ENCODE measurements around the gene INPP5J.
"Not testable (repeated sequence)": the region's sequence is repeated elsewhere in the genome, so short reads cannot be mapped to it uniquely, and the experiment has no call there.

Gene INPP5J

GRCh38 chr22:31100762-31101525 lies 21.8 kb upstream of the INPP5J start:
- no peak for DNase-seq (ENCODE audit: low spot score)

DNA sequence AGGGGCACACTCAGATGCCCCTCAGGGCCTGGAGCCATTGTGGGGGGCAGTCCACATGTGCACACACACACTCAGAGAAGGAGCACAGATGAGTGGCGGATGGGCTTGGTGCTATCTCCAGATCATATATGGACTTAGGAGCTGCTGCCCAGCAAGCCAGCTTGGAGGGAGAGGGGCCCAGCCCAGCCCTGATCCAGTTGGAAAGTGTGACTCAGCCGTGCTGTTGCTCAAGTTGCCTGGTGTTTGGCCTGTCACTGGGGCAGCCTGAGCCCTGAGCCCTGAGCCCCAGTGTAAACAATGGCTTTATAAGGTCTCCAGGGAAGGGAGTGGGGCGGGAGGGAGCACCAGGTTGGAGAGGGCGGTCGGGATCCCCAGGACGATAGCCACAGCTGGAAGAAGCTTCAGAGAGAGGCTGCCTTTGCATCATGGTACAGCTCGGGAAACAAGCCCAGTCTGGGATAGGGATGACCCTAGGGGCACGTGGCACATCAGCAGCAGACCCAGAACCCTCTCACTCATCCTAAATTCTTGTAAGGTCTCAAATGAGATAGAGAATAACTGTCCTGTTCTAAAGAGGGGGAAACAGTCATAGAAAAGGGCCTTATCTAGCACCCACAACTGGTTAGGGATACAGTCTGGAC lies 20.2 kb upstream of the INPP5J start:
- no peak for DNase-seq (ENCODE audit: low spot score)

DNA sequence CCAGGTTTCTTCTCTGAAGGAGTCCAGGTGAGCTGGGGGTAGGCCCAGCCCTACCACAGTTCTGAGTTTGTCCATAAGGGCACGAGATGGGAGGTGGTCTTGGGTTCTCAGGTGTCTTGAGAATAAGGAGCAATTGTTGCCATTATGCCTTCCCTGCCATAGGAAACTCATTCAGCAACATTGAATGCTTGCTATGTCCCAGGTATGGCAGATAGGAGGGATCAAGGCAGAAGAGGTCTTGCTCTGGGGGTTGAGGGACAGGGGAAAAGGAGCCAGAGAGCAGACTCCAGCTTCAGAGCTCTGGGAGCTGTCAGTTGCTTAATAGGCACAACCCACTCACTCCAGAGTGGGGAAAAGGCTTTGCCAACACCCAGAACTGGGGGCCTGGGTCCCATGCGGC lies 19.7 kb upstream of the INPP5J start:
- DNase-seq (ENCODE audit: low spot score), result no peak

GRCh38 chr22:31103899-31104694 lies 18.7 kb upstream of the INPP5J start:
- no peak for DNase-seq (ENCODE audit: low spot score)

GRCh38 chr22:31104869-31105268 lies 17.9 kb upstream of the INPP5J start:
- DNase-seq (ENCODE audit: low spot score), result no peak

- DNase-seq (ENCODE audit: low spot score), result no peak
Measured at GRCh38 chr22:31105282-31105929, 17.4 kb upstream of the INPP5J start.

DNA sequence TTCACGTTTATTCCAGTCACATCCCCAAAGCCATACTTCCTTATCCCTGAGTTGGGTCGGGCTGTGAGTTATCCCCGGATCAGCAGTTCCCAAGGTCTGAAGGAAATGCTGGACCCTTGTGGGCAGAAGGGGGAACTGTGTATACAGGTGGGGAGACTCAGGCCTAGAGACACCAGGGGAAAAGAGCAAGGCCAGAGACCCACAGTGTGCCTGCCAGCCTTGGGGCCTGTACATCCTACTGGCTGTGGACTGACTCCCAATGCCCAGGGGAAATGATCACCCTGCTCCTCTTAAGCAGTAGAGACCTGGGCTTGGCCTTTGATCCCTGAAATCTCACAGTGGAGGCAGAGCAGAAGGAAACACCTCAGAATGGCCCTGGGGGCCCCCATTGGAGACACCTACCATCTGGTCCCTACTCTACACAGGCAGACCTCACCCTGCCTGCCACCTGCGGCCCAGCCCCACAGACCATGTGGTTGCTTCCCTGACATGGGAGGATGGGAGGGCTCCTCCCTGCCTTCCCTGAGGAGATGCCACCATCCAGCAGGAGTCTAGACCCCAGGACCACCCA lies 16.7 kb upstream of the INPP5J start:
- no peak for DNase-seq (ENCODE audit: low spot score)

DNA sequence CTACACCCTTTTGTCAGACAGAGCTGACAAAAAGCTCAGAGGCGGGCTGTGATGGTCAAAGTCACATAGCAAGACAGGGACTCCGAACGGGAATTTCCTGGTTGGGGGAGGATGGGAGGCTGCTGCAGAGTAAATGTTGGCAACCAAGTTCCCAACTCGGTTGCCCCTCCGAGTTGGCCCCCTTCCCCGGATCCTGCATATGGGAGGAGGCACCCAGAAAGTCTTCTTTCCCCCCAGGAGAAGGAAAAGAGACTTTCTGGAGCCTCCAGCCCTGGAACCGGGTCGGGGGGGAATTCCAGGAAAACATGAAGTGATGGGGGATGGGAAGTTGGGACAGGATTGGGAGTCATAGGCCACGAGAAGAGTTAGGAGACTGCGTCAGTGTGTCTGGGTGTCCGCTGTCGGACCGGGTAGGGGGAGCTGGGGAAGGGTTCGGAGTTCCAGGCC lies 16.0 kb upstream of the INPP5J start:
- DNase-seq (ENCODE audit: low spot score), result no peak

DNA sequence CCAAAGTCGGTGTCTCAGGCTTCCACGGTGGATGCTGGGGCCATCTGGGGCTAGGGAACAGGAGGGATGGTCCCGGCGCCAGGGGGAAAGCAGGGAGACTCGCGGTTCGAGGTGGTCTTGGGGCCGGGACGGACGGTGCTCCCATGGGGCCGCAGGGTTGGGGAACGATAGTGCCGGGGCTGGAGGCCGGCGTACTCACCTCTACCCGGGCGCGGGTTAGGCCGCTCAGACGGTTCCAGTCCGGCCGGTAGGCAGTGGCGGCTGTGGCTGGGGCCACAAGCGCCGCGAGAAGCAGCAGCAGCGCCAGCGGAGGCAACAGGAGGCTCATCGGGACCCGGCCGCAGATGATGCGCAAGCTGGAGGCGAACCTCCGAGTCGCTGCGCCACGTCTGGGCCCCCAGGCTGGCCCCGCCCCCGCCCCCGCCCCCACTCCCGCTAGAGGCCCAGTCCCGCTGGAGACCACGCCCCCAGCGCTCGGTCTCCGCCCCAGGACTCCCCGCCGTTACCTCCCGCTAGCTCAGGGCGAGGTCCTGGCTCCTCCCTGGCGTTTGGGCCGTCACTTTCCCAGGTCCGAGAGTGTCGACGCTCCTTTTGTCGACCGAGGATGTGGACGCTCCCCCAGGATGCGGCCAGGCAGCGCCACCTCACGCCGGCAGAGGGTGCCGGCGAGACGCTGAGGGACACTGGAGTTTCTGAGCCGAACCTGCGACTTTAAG lies 15.4 kb upstream of the INPP5J start, which contains the start of gene SELENOM:
Gene SELENOM (minus strand): TSS at position 391 of the 716 bp plus-strand sequence. CDS start 63 bp downstream, at position 328.
- peak; percentile 89 for DNase-seq (ENCODE audit: low spot score)

DNA sequence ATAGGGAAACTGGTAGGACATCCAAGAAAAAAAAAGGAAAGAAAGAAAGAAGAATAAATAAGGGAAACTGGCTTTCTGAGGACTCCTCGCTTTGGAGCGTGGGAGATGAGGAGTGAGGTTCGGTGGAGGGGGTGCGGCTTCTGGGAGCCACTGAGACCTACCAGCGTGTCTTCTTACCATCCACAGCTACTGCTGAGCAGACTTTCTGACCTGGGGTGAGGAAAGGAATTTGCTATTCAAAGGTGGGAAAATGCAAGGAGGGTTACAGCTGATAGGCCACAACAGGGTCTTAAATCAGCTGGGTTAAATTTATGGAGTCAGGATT lies 14.9 kb upstream of the INPP5J start:
- DNase-seq (ENCODE audit: low spot score), result no peak

- not testable (repeated sequence) for DNase-seq (ENCODE audit: low spot score)
Measured at GRCh38 chr22:31112547-31113091, 10.1 kb upstream of the INPP5J start.

DNA sequence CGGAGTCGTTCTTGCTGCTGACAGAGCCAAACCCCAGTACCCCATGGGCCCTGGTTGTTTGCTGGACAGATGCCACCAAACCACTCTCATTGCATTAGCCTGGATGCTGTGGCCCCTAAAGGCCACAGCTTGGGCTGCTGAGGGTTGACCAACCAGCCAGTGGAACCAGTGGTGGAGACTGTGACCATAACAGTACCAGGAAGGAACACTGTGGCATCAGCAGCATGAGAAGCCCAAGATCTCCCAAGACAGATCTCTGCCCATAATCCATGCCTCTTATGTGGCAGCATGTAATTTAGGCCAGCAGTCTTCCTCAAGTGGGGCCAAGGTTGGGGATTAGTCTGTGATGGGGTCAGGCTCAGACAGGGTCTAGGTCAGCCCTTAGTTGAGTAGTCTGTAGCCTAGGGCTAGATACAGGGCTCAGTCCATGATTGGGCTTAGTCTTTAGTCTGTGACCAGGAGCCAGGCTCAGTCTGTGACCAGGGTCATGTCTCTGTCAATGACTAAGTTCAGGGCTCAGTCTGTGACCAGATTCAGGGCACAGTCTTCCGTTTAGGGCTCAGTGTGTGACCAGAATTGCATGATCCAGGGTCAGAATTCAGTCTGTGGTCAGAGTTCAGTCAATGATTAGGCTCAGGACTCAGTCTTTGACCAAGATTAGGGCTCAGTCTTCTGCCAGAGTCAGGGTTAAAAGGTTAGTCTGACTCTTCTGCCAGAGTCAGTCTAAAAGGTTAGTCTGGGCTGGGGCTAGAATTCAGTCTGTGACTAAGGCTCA lies 4.5 kb upstream of the INPP5J start:
- DNase-seq (ENCODE audit: low spot score), result no peak

- no peak for DNase-seq (ENCODE audit: low spot score)
Measured at GRCh38 chr22:31119026-31119717, 3.6 kb upstream of the INPP5J start.

GRCh38 chr22:31120230-31120629 lies 2.5 kb upstream of the INPP5J start:
- DNase-seq (ENCODE audit: low spot score), result no peak

DNA sequence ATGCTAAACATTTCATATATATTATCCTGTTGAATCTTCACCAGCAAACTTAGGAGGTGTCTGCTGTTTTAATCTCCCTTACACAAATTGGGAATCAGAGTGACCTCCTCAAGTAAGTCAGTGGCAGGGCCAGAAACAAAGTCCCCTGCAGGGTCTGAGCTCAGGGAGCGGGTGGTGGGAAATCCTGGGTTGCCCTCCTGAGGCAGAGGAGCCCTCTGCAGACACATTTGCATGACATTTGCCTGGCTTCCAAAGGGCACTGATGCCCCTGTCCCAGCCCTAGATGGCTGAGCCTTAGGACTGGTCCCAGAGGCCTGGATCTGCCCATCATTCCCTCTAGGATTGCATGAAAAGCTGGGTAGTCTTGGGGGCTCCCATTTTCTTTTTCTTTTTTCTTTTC lies 2.1 kb upstream of the INPP5J start:
- no peak for DNase-seq (ENCODE audit: low spot score)

- DNase-seq (ENCODE audit: low spot score), result no peak
Measured at GRCh38 chr22:31121403-31121802, 1.4 kb upstream of the INPP5J start.

GRCh38 chr22:31122196-31122531 lies 602 bp upstream of the INPP5J start:
- no peak for DNase-seq (ENCODE audit: low spot score)

- DNase-seq (ENCODE audit: low spot score), result no peak
Measured at GRCh38 chr22:31123292-31123602, 481 bp downstream of the INPP5J start.

- no peak for DNase-seq (ENCODE audit: low spot score)
Measured at GRCh38 chr22:31124290-31124689, 1.5 kb downstream of the INPP5J start.

Measured in CD4-positive, alpha-beta T cell treated with Interleukin-2 at 100 ng/mL for 4 hours (primary cell).